ENCODE results near the gene COL20A1. TPM values are rescaled to one million over a fixed set of nuclear protein-coding genes. Genes with fewer than 3 reads are reported as not detected.
"Not testable (repeated sequence)": the region's sequence is repeated elsewhere in the genome, so short reads cannot be mapped to it uniquely, and the experiment has no call there.

The COL20A1 gene
- total RNA-seq, 2 experiments from 2014 or later: 0.05 TPM; not detected in 1

DNA sequence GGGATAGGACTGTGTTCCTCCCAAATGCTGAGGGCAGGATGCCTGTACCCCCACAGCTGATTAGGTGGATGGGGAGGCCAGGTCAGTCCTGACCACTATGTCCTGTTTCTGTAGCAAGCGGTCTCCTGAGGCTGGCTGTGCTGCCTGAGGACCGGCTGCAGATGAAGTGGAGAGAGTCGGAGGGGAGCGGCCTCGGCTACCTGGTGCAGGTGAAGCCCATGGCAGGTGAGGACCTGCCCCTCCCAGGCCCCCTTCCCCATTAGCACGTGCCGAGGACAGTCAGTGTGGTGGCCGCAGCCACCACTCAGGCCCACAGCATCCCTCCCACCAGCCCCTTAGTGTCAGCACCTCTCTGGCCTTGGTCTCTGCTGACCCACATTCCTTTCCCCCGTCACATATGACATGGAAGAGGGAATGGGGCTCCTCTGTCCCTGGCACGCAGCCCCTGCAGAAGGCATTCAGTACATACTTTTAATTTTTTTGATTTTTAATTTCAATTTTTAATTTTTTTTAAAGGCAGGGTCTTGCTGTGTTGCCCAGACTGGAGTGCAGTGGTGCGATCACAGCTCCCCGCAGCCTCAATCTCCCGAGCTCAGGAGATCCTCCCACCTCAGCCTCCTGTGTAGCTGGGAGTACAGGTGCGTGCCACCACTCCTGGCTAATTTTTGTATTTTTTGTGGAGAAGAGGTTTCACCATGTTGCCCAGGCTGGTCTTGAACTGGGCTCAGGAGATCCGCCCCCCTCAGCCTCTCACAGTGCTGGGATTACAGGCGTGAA is 5.0 kb downstream of the COL20A1 start:
- CTCF ChIA-PET: no interaction called here
- Mint-ChIP-seq H3K27me3 (ENCODE audit: low read depth) (peaks cover 20% of the 10 kb centered on the region), H3K27ac (no peak overlapping the region)

DNA sequence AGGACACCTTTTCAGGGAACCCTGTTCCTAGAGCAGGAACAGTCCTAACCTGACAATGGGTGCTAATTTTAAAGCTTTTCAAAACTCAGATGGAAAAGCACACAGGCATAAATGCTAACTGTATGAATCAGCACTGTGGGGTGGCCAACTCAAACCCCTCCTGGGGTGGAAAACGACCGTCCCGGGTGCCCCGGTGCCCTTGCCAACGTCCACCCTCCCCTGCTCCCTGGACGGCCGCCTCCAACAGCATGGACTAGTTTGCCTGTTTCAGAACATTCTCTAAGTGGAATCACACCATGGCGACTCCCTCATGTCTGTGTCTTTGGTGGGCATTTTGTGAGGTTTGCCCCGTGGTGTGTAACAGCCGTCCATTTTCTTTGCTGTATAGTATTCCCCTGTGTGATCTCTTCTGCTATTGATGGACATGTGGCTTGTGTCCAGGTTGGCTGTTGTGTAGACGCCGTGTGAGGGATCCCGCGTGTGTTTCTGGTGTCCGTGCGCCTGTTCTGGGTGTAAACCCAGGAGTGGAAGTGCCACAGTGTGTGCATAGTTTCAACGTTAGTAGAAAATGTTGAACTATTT is 5.8 kb downstream of the COL20A1 start:
- CTCF ChIA-PET: interaction anchor here (0.7 to 1.3 kb wide), 2 partner anchors 81 to 83 kb away, joined by 3 to 4 read pairs; no protein-coding TSS in a partner anchor
- H3K27me3 Mint-ChIP-seq (ENCODE audit: low read depth): peaks cover 20% of the 10 kb centered on the region

More for the DNA sequence above, 5.0 kb downstream of the COL20A1 start:
- intact Hi-C loops (cut with micrococcal nuclease): no loop called here
- peaks cover 1% of the 10 kb centered on the region for H3K4me1 Mint-ChIP-seq (ENCODE audit: low read depth)
- no peak for DNase-seq
- no peaks in the 10 kb centered on the region for H3K36me3 Mint-ChIP-seq (ENCODE audit: low read depth)
- peaks cover 6% of the 10 kb centered on the region for H3K9me3 Mint-ChIP-seq
- H3K4me3 Mint-ChIP-seq: no peak overlapping the region

DNA sequence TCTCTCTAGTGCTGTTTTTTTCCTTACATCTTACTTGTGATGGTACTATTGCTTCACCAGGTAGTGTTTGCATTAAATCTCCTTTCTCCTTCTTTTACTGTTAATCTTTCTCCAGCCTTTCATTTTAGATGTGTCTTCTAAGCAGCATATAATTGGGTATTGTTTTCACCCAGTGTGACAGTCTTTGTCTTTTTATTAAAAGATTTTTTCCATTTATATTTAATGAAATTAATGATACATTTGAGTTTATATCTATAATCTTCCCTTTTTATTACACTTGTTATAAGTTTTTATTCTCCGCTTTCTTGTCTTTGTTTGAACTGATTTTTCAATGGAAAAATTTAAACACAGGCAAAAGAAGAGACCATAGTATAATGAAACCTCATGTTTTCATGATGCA is 8.7 kb downstream of the COL20A1 start:
- Mint-ChIP-seq H3K36me3 (ENCODE audit: low read depth) (no peaks in the 10 kb centered on the region), H3K9me3 (peaks cover 6% of the 10 kb centered on the region), H3K27ac (no peak overlapping the region), H3K4me1 (ENCODE audit: low read depth) (no peaks in the 10 kb centered on the region), H3K27me3 (ENCODE audit: low read depth) (peaks cover 23% of the 10 kb centered on the region), H3K4me3 (no peak overlapping the region)
- no peak for DNase-seq
- CTCF ChIA-PET: no interaction called here
- intact Hi-C loops (cut with micrococcal nuclease): no loop called here

More for the DNA sequence above, 5.8 kb downstream of the COL20A1 start:
- H3K4me1 Mint-ChIP-seq (ENCODE audit: low read depth): peaks cover 1% of the 10 kb centered on the region
- H3K4me3 Mint-ChIP-seq: no peak overlapping the region
- no peaks in the 10 kb centered on the region for H3K36me3 Mint-ChIP-seq (ENCODE audit: low read depth)
- intact Hi-C loops (cut with micrococcal nuclease): no loop called here
- no peak overlapping the region for H3K27ac Mint-ChIP-seq
- H3K9me3 Mint-ChIP-seq: peaks cover 6% of the 10 kb centered on the region
- DNase-seq: no peak

DNA sequence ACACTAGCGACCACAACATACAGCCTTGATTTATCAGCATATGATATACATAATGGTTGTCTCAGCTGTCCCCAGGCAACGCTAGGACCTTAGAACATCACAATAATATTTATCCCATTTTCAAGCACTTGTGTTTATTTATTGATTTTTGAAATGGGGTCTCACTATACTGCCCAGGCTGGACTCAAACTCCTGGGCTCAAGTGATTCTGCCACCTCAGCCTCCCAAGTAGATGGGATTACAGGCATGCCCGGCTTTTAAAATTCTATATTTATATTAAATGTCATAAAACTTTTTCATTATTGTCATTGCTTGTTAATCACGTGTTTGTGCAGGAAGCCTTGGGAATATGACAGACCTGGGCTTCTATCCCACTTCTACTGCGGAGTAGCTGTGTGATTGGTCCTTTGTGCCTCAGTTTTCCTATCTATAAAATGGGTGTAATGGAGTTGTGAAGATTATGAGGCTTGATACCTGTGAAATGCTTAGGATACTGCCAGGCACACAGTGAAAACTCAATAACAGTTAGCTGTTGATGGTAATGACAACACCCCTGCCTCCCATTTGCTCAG is 10.2 kb downstream of the COL20A1 start:
- H3K4me3 Mint-ChIP-seq: no peak overlapping the region

DNA sequence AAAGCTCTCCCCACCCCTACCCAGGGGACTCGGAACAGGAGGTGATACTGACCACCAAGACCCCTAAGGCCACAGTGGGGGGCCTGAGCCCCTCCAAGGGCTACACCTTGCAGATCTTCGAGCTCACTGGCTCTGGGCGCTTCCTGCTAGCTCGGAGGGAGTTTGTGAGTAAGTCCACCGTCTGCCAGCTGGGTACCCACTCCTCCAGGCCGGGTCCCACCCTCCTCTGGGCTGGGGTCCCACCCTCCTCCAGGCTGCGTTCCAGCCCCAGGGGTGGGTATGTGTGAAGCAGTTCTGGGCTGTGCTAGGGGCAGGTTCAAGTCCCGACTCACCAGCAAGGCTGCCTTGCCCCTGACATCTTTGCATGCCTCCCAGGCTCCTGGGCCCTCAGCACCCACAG is 12.4 kb downstream of the COL20A1 start:
- intact Hi-C loops (cut with micrococcal nuclease): no loop called here
- Mint-ChIP-seq H3K9me3 (peaks cover 6% of the 10 kb centered on the region), H3K27ac (no peak overlapping the region), H3K27me3 (ENCODE audit: low read depth) (peaks cover 23% of the 10 kb centered on the region), H3K4me3 (no peak overlapping the region), H3K4me1 (ENCODE audit: low read depth) (no peaks in the 10 kb centered on the region), H3K36me3 (ENCODE audit: low read depth) (no peaks in the 10 kb centered on the region)
- CTCF ChIA-PET: no interaction called here
- DNase-seq: no peak

More for the DNA sequence above, 10.2 kb downstream of the COL20A1 start:
- no peak overlapping the region for H3K27ac Mint-ChIP-seq
- no peaks in the 10 kb centered on the region for H3K36me3 Mint-ChIP-seq (ENCODE audit: low read depth)
- no peaks in the 10 kb centered on the region for H3K4me1 Mint-ChIP-seq (ENCODE audit: low read depth)
- intact Hi-C loops (cut with micrococcal nuclease): no loop called here
- H3K9me3 Mint-ChIP-seq: peaks cover 6% of the 10 kb centered on the region
- CTCF ChIA-PET: no interaction called here
- H3K27me3 Mint-ChIP-seq (ENCODE audit: low read depth): peaks cover 23% of the 10 kb centered on the region
- no peak for DNase-seq

DNA sequence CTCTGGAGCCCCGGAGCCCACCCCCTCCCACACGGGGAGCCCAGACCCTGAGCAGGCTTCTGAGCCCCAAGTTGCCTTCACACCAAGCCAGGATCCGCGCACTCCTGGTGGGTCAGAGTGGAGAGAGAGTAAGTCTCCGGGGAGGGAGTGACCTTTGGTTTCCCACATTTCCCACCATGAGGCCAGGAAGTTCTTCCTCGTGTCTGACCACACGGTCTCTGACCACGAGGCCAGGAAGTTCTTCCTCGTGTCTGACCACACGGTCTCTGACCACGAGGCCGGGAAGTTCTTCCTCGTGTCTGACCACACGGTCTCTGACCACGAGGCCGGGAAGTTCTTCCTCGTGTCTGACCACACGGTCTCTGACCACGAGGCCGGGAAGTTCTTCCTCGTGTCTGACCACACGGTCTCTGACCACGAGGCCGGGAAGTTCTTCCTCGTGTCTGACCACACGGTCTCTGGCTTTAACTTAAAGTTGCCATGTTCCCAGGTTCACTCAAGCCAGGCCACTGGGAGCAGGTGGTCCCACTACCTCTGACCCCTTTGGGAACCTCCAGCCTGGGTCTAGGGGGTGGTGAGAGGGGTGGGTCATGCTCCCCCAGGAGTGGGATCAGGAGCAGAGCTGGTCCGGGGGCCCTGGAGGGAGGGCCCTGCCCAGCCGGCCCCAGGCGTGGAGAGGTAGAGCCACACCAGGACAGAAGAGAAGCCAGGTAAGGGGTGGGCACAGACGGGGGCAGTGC is 13.1 kb downstream of the COL20A1 start:
- intact Hi-C loops (cut with micrococcal nuclease); H3K4me3 Mint-ChIP-seq; H3K27ac Mint-ChIP-seq; H3K4me1 Mint-ChIP-seq (ENCODE audit: low read depth); DNase-seq; CTCF ChIA-PET; H3K36me3 Mint-ChIP-seq (ENCODE audit: low read depth); H3K9me3 Mint-ChIP-seq: not testable (repeated sequence)
- peaks cover 19% of the 10 kb centered on the region for H3K27me3 Mint-ChIP-seq (ENCODE audit: low read depth)

DNA sequence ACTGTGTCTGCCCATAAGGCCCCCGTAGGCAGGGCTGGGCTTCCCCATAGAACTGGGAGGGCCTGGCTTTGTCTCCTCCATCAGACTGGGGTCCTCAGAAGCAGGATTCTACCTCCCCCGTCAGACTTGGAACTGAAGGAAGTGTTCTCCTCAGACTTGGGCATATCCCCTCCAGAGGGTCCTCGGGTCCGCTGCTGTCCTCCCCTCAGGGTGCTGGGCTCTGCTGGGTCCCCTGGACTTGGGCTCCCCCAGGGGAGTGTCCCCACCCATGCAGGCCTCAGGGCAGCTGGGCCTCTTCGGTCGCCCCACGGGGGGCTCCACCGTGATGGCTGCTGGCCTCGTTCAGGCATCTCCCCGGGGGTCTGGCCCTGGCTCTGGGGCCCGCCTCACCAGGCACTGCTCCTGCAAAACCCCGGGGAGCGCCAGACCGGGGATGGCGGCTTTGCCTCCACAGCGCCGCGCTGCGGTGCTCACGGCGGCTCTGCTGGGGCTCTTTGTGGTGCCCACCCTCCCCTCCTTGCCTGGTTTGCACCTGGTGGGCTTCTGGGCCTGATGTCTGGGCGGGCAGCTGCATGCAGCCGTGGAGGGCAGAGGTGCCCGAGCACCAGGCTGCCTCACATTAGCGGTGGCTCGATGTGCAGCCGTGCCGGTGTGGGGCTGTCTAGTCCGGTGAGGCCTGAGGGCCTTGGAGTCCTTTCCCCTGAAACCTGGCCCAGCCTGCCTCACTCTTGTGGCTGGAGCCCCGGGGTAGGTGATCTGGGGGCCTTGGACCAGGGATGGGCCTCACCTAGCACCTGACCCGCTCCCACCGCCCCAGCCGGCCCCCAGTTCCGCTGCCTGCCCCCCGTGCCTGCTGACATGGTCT is 13.9 kb downstream of the COL20A1 start:
- DNase-seq: no peak
- CTCF ChIA-PET: interaction anchor here (4.3 kb wide), 1 partner anchor 75 kb away, joined by 32 read pairs; no protein-coding TSS in a partner anchor
- Mint-ChIP-seq H3K4me1 (ENCODE audit: low read depth) (no peaks in the 10 kb centered on the region), H3K36me3 (ENCODE audit: low read depth) (no peaks in the 10 kb centered on the region), H3K27ac (no peak overlapping the region), H3K4me3 (no peak overlapping the region), H3K9me3 (peaks cover under 1% of the 10 kb centered on the region), H3K27me3 (ENCODE audit: low read depth) (peaks cover 16% of the 10 kb centered on the region)
- intact Hi-C loops (cut with micrococcal nuclease): no loop called here

DNA sequence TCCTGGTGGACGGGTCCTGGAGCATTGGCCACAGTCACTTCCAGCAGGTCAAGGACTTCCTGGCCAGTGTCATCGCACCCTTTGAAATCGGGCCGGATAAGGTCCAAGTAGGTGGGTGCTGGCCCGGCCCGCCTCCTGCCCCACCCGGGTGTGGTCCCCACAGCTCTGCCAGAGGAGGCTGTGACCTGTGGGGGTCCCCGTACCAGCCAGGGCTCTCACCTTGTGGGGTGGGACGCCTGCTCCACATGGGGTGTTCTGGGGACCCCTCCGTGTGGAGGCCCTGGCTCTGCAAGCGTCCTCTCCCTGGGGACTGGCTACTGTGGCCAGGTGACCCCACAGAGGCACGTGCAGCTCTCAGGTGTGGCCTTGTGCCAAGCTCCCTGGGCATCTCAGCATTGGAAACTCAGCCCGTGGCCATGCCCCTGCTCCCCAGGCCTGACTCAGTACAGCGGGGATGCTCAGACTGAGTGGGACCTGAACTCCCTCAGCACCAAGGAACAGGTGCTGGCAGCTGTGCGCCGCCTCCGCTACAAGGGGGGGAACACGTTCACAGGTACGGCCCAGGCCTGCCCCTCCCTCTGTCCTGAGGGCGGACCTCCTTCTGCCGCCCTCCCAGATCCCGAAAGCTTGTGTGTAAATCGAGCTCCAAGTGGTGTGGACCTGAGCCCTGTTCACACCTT is 14.7 kb downstream of the COL20A1 start:
- intact Hi-C loops (cut with micrococcal nuclease): no loop called here
- Mint-ChIP-seq H3K9me3 (no peaks in the 10 kb centered on the region), H3K4me1 (ENCODE audit: low read depth) (no peaks in the 10 kb centered on the region), H3K36me3 (ENCODE audit: low read depth) (no peaks in the 10 kb centered on the region), H3K4me3 (no peak overlapping the region), H3K27me3 (ENCODE audit: low read depth) (peaks cover 14% of the 10 kb centered on the region), H3K27ac (no peak overlapping the region)
- DNase-seq: no peak
- CTCF ChIA-PET: interaction anchor here (4.3 kb wide), 1 partner anchor 74 kb away, joined by 32 read pairs; no protein-coding TSS in a partner anchor

DNA sequence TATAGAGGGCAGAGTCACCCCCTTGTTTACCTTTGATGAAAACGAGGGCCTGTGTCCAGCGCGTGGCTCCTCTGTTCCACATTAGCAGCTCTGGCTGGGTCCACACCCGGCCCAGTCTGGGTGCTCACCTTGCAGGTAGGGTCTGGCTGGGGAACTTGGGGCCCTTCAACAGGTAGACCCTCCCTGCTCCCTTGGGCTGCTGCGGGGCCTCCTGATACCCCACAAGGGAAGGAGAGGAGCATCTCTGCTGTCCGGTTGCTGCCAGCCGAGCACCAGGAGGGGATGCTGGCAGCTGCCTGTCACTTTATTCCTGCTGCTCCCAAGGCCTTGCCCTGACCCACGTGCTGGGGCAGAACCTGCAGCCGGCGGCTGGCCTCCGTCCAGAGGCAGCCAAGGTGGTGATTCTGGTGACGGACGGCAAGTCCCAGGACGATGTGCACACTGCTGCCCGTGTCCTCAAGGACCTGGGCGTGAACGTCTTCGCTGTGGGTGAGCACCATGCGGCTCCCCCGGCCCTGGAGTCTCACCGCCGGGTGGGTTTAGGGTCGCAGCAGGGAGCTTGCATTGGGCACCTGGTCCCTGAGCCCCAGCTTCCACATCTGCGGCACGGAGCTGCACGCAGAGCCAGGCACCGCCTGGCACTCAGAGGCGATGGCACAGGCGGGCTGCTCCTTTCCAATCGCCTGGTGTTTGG is 15.4 kb downstream of the COL20A1 start:
- no peak for DNase-seq
- no peak overlapping the region for H3K27ac Mint-ChIP-seq
- no peaks in the 10 kb centered on the region for H3K36me3 Mint-ChIP-seq (ENCODE audit: low read depth)
- CTCF ChIA-PET: interaction anchor here (1.0 to 4.3 kb wide), 2 partner anchors 73 to 83 kb away, joined by 5 to 32 read pairs; no protein-coding TSS in a partner anchor
- H3K27me3 Mint-ChIP-seq (ENCODE audit: low read depth): peaks cover 11% of the 10 kb centered on the region
- no peaks in the 10 kb centered on the region for H3K4me1 Mint-ChIP-seq (ENCODE audit: low read depth)
- no peaks in the 10 kb centered on the region for H3K9me3 Mint-ChIP-seq
- no peak overlapping the region for H3K4me3 Mint-ChIP-seq
- intact Hi-C loops (cut with micrococcal nuclease): no loop called here

DNA sequence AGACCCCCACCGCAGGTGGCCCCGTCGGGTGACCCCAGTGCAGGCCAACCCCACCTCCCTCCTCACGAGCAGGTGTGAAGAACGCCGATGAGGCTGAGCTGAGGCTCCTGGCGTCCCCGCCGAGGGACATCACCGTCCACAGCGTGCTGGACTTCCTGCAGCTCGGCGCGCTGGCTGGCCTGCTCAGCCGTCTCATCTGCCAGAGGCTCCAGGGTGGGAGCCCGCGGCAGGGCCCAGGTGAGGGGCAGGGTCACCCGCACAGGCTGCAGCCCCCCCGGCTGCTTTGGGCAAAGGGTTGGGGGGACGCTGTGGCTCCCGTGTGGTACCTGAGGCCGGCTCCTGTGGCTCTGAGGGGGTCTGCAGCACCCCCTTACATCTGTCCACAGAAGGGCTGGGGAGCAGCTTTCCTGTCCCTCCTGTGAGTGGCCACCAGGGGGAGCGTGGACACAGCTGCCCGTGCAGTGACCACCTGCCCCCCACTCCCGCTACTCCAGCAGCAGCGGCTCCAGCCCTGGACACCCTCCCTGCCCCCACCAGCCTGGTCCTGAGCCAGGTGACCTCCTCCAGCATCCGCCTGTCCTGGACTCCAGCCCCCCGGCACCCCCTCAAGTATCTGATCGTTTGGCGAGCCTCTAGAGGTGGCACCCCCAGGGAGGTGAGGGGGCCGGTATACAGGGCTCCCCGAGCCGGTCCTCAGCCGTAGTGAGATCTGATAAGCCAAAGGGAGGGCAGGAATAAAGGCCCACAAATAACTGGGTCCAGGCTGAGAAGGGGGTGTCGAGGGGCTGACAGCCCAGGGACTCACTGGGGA is 16.5 kb downstream of the COL20A1 start:
- peak; percentile 34 for DNase-seq
- CTCF ChIA-PET: interaction anchor here (1.0 to 4.3 kb wide), 2 partner anchors 72 to 84 kb away, joined by 5 to 32 read pairs; no protein-coding TSS in a partner anchor
- Mint-ChIP-seq H3K4me3 (no peak overlapping the region), H3K9me3 (no peaks in the 10 kb centered on the region), H3K27me3 (ENCODE audit: low read depth) (peaks cover 11% of the 10 kb centered on the region), H3K36me3 (ENCODE audit: low read depth) (no peaks in the 10 kb centered on the region), H3K27ac (no peak overlapping the region), H3K4me1 (ENCODE audit: low read depth) (no peaks in the 10 kb centered on the region)
- intact Hi-C loops (cut with micrococcal nuclease): loop anchor here (1.0 kb wide), 1 partner anchor 72 kb away; no protein-coding TSS in a partner anchor
